CD4-positive, alpha-beta T cell treated with Interleukin-6 at 100 ng/mL for 8 hours (primary cell): Measurements from ENCODE around the gene TSC22D1.

Experiments
- DNase-seq: peaks from one replicate; pipeline ENCODE4 v3.0.0-alpha.2; 2020; ENCODE audit warnings: mixed read lengths, low spot score

The TSC22D1 gene

GRCh38 chr13:44382635-44383145, 193.4 kb downstream of the TSC22D1 start:
- no peak for DNase-seq
